H1 (cell line): Measurements from ENCODE around the gene CD99. TPM values are rescaled to one million over a fixed set of nuclear protein-coding genes. Genes with fewer than 3 reads are reported as not detected.

Experiments used
- CREB1 ChIP-seq: IDR thresholded peaks from 2 replicates; pipeline ENCODE4 v1.6.1; 2012; ENCODE audit warnings: inconsistent platforms
- EGR1 ChIP-seq: IDR thresholded peaks from 2 replicates; pipeline ENCODE4 v1.6.1; 2011; ENCODE audit warnings: low read depth, low read length, borderline replicate concordance
- FOSL1 ChIP-seq: IDR thresholded peaks from 2 replicates; pipeline ENCODE4 v1.6.1; 2011; ENCODE audit warnings: mild to moderate bottlenecking, low read depth, low read length, moderate library complexity; ENCODE audit not compliant: insufficient read depth
- JUND ChIP-seq: IDR thresholded peaks from 2 replicates; pipeline ENCODE4 v1.6.1; 2011; ENCODE audit warnings: mild to moderate bottlenecking, improper control_type of control experiment, low read length
- RNF2 ChIP-seq: fragments of 200-900, 300-1000 bp; sonication (generic); IDR thresholded peaks from 2 replicates; pipeline ENCODE4 v1.7.1; 2016; ENCODE audit warnings: borderline replicate concordance, low read depth, mild to moderate bottlenecking, antibody characterized with exemption, low read length; ENCODE audit not compliant: poor library complexity, severe bottlenecking; ENCODE audit errors: missing control alignments
- SIRT6 ChIP-seq: IDR thresholded peaks from one replicate; pipeline ENCODE4 v1.7.1; 2012; ENCODE audit warnings: low read length, inconsistent platforms
- SRF ChIP-seq: IDR thresholded peaks from 2 replicates; pipeline ENCODE4 v1.6.1; 2011; ENCODE audit warnings: mild to moderate bottlenecking, low read depth, low read length, moderate library complexity
- YY1 ChIP-seq: IDR thresholded peaks from 2 replicates; pipeline ENCODE4 v1.6.1; 2011; ENCODE audit warnings: low read depth, mild to moderate bottlenecking, low read length
- polyA plus RNA-seq, 7 experiments: library from polyadenylated mRNA; depleted of rRNA in 3 of 7; stranded (reverse) in 5 of 7; unstranded in 2 of 7; fragments of >200 nt in 5 of 7; fragments of 200-250 nt in 2 of 7; gene quantifications; 1 replicate in 5 of 7; 2 replicates in 1 of 7; 4 replicates in 1 of 7; pipeline versions ENCODE4 v1.2.1 to v1.2.3, GENCODE V29; 2011 to 2013; ENCODE audit warnings: missing spikeins in 2 of 7, mixed read lengths in 2 of 7
- total RNA-seq: library from RNA; stranded (reverse); fragmentation: NEBNext Ultra II Directional; extraction: Animal tissue kit (Norgen Biotek cat#: 25700); gene quantifications from 2 replicates; pipeline ENCODE4 v1.2.1, GENCODE V29; 2021
- TF ChIP-seq, protein P1 (sequence below): fragments of 300-600 bp; sonication (generic); IDR thresholded peaks from 2 replicates; pipeline ENCODE4 v1.7.1; 2012; ENCODE audit warnings: low read length, moderate library complexity, mild to moderate bottlenecking, inconsistent platforms; ENCODE audit not compliant: insufficient replicate concordance
- TF ChIP-seq, protein P2 (sequence below): IDR thresholded peaks from 2 replicates; pipeline ENCODE4 v1.6.1; 2012; ENCODE audit warnings: low read length, inconsistent platforms

The CD99 gene
- total and polyA plus RNA-seq, 2 of the 8 experiments (the other 6 are each of a cell fraction or from before 2014, with no cell fraction given) = 30.1 to 47.8 TPM

DNA sequence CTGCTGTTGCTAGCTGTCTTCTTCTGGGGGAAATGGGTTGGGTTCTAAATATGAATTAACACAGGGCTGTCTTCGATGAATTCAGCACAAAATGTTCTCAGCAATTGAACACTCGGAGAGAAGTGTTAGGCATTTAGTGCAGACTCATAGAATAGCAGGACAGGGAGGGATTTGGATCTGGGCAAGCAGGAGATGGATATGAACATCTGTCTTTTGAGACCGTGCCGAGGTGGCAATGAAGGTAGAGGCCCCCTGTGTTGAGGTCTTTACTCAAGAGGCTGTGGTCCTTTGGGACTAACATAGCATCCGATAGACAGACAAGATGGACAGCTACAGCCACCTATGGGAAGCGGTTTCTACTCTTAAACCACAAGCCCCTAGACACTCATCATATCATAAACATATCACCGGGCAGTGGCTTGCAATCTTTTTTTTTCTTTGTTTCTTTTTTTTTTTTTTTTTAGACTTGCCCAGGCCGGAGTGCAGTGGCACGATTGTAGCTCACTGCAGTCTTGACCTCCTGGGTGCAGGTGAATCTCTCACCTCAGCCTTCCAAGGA lies 6.7 kb downstream of the CD99 start (continued):
- TF ChIP-seq, protein P1, sequence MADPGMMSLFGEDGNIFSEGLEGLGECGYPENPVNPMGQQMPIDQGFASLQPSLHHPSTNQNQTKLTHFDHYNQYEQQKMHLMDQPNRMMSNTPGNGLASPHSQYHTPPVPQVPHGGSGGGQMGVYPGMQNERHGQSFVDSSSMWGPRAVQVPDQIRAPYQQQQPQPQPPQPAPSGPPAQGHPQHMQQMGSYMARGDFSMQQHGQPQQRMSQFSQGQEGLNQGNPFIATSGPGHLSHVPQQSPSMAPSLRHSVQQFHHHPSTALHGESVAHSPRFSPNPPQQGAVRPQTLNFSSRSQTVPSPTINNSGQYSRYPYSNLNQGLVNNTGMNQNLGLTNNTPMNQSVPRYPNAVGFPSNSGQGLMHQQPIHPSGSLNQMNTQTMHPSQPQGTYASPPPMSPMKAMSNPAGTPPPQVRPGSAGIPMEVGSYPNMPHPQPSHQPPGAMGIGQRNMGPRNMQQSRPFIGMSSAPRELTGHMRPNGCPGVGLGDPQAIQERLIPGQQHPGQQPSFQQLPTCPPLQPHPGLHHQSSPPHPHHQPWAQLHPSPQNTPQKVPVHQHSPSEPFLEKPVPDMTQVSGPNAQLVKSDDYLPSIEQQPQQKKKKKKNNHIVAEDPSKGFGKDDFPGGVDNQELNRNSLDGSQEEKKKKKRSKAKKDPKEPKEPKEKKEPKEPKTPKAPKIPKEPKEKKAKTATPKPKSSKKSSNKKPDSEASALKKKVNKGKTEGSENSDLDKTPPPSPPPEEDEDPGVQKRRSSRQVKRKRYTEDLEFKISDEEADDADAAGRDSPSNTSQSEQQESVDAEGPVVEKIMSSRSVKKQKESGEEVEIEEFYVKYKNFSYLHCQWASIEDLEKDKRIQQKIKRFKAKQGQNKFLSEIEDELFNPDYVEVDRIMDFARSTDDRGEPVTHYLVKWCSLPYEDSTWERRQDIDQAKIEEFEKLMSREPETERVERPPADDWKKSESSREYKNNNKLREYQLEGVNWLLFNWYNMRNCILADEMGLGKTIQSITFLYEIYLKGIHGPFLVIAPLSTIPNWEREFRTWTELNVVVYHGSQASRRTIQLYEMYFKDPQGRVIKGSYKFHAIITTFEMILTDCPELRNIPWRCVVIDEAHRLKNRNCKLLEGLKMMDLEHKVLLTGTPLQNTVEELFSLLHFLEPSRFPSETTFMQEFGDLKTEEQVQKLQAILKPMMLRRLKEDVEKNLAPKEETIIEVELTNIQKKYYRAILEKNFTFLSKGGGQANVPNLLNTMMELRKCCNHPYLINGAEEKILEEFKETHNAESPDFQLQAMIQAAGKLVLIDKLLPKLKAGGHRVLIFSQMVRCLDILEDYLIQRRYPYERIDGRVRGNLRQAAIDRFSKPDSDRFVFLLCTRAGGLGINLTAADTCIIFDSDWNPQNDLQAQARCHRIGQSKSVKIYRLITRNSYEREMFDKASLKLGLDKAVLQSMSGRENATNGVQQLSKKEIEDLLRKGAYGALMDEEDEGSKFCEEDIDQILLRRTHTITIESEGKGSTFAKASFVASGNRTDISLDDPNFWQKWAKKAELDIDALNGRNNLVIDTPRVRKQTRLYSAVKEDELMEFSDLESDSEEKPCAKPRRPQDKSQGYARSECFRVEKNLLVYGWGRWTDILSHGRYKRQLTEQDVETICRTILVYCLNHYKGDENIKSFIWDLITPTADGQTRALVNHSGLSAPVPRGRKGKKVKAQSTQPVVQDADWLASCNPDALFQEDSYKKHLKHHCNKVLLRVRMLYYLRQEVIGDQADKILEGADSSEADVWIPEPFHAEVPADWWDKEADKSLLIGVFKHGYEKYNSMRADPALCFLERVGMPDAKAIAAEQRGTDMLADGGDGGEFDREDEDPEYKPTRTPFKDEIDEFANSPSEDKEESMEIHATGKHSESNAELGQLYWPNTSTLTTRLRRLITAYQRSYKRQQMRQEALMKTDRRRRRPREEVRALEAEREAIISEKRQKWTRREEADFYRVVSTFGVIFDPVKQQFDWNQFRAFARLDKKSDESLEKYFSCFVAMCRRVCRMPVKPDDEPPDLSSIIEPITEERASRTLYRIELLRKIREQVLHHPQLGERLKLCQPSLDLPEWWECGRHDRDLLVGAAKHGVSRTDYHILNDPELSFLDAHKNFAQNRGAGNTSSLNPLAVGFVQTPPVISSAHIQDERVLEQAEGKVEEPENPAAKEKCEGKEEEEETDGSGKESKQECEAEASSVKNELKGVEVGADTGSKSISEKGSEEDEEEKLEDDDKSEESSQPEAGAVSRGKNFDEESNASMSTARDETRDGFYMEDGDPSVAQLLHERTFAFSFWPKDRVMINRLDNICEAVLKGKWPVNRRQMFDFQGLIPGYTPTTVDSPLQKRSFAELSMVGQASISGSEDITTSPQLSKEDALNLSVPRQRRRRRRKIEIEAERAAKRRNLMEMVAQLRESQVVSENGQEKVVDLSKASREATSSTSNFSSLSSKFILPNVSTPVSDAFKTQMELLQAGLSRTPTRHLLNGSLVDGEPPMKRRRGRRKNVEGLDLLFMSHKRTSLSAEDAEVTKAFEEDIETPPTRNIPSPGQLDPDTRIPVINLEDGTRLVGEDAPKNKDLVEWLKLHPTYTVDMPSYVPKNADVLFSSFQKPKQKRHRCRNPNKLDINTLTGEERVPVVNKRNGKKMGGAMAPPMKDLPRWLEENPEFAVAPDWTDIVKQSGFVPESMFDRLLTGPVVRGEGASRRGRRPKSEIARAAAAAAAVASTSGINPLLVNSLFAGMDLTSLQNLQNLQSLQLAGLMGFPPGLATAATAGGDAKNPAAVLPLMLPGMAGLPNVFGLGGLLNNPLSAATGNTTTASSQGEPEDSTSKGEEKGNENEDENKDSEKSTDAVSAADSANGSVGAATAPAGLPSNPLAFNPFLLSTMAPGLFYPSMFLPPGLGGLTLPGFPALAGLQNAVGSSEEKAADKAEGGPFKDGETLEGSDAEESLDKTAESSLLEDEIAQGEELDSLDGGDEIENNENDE = no peak
- TF ChIP-seq SRF (no peak), CREB1 (no peak), RNF2 (no peak), YY1 (no peak), JUND (no peak), FOSL1 (no peak), SIRT6 (no peak), EGR1 (no peak)
- TF ChIP-seq, protein P2, sequence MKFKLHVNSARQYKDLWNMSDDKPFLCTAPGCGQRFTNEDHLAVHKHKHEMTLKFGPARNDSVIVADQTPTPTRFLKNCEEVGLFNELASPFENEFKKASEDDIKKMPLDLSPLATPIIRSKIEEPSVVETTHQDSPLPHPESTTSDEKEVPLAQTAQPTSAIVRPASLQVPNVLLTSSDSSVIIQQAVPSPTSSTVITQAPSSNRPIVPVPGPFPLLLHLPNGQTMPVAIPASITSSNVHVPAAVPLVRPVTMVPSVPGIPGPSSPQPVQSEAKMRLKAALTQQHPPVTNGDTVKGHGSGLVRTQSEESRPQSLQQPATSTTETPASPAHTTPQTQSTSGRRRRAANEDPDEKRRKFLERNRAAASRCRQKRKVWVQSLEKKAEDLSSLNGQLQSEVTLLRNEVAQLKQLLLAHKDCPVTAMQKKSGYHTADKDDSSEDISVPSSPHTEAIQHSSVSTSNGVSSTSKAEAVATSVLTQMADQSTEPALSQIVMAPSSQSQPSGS = no peak
